ENCODE results near the gene GALNTL6. TPM values are rescaled to one million over a fixed set of nuclear protein-coding genes. Genes with fewer than 3 reads are reported as not detected.

GALNTL6 gene
- total and polyA plus RNA-seq, 2 donors (not counting 1 experiment from before 2014, with no cell fraction given): 0.99 to 1.1 TPM

- CTCF ChIA-PET: interaction anchor here (1.6 kb wide), 1 partner anchor 35 kb away, joined by 5 read pairs; no protein-coding TSS in a partner anchor
- H3K9ac ChIP-seq (ENCODE audit: low read length): no peak overlapping the region
- no CpG with 5 or more reads among the region's 4 CpGs for WGBS (ENCODE audit: insufficient coverage)
Measured at GRCh38 chr4:172978848-172979247, 1165.6 kb downstream of the GALNTL6 start.

GRCh38 chr4:172979332-172979731, 1166.1 kb downstream of the GALNTL6 start:
- H4K20me1 ChIP-seq (ENCODE audit: control insufficient read depth, insufficient read depth, low read length, poor library complexity, severe bottlenecking): no peaks in the 10 kb centered on the region
- H3K27me3 ChIP-seq (replicated peaks in 1 of 4; ENCODE audit: control extremely low read depth in 1 of 4, control insufficient read depth in 3 of 4, insufficient read depth in 4 of 4, low read length in 3 of 4): no peaks in the 10 kb centered on the region
- no peaks in the 10 kb centered on the region for H3K4me1 ChIP-seq (ENCODE audit: control insufficient read depth in 2 of 2, insufficient read depth in 2 of 2, low read length in 2 of 2)
- no peak overlapping the region for H3K4me2 ChIP-seq (replicated peaks; ENCODE audit: low read depth, low read length, poor library complexity, severe bottlenecking)
- ChIA-PET POLR2A (no interaction called here), CTCF (interaction anchor here (1.6 kb wide), 1 partner anchor 35 kb away, joined by 5 read pairs; no protein-coding TSS in a partner anchor)
- no peaks in the 10 kb centered on the region for H3K79me2 ChIP-seq (ENCODE audit: control insufficient read depth, insufficient read depth, low read length)
- Mint-ChIP-seq H3K4me3 (no peak overlapping the region), H3K9me3 (ENCODE audit: insufficient read depth) (no peaks in the 10 kb centered on the region), H3K4me1 (no peaks in the 10 kb centered on the region), H3K27me3 (peaks cover 19% of the 10 kb centered on the region), H3K27ac (no peak overlapping the region)
- H3K27ac ChIP-seq (ENCODE audit: low read length in 2 of 2): no peak overlapping the region
- TF ChIP-seq CTCF (IDR thresholded peaks at IDR 0.05): no peak
- TF ChIP-seq EZH2 (IDR thresholded peaks at IDR 0.05; ENCODE audit: borderline replicate concordance, insufficient read depth, low read depth, low read length, poor library complexity, severe bottlenecking): no peak
- no peak for ATAC-seq (ENCODE audit: low read depth)
- no peak for DNase-seq
- intact Hi-C loops (cut with micrococcal nuclease): no loop called here
- H3K9me3 ChIP-seq (ENCODE audit: control extremely low read depth in 1 of 3, control insufficient read depth in 2 of 3, insufficient read depth in 1 of 3, low read length in 2 of 3): no peaks in the 10 kb centered on the region
- no CpG with 5 or more reads among the region's 1 CpG for WGBS (ENCODE audit: insufficient coverage)
- no peak overlapping the region for H3K9ac ChIP-seq (ENCODE audit: low read length)
- H3K36me3 ChIP-seq (replicated peaks in 1 of 2; ENCODE audit: control extremely low read depth in 1 of 2, control insufficient read depth in 1 of 2, extremely low read depth in 1 of 2, insufficient read depth in 2 of 2, low read length in 1 of 2): no peaks in the 10 kb centered on the region
- H3K4me3 ChIP-seq (ENCODE audit: control extremely low read depth in 1 of 5, extremely low read depth in 1 of 5, insufficient read depth in 1 of 5, low read depth in 2 of 5, low read length in 4 of 5): no peak overlapping the region
- no peak overlapping the region for H2AFZ ChIP-seq (ENCODE audit: insufficient read depth, low read depth, low read length, poor library complexity, severe bottlenecking)

More at GRCh38 chr4:172978848-172979247, 1165.6 kb downstream of the GALNTL6 start:
- DNase-seq (no peak), ATAC-seq (ENCODE audit: low read depth) (no peak)
- Histone ChIP-seq H3K27me3 (replicated peaks in 1 of 4; ENCODE audit: control extremely low read depth in 1 of 4, control insufficient read depth in 3 of 4, insufficient read depth in 4 of 4, low read length in 3 of 4) (no peaks in the 10 kb centered on the region), H3K36me3 (replicated peaks in 1 of 2; ENCODE audit: control extremely low read depth in 1 of 2, control insufficient read depth in 1 of 2, extremely low read depth in 1 of 2, insufficient read depth in 2 of 2, low read length in 1 of 2) (no peaks in the 10 kb centered on the region), H3K9me3 (ENCODE audit: control extremely low read depth in 1 of 3, control insufficient read depth in 2 of 3, insufficient read depth in 1 of 3, low read length in 2 of 3) (no peaks in the 10 kb centered on the region), H3K4me2 (replicated peaks; ENCODE audit: low read depth, low read length, poor library complexity, severe bottlenecking) (no peak overlapping the region), H3K27ac (ENCODE audit: low read length in 2 of 2) (no peak overlapping the region), H3K4me3 (ENCODE audit: control extremely low read depth in 1 of 5, extremely low read depth in 1 of 5, insufficient read depth in 1 of 5, low read depth in 2 of 5, low read length in 4 of 5) (no peak overlapping the region), H3K79me2 (ENCODE audit: control insufficient read depth, insufficient read depth, low read length) (no peaks in the 10 kb centered on the region), H4K20me1 (ENCODE audit: control insufficient read depth, insufficient read depth, low read length, poor library complexity, severe bottlenecking) (no peaks in the 10 kb centered on the region), H3K4me1 (ENCODE audit: control insufficient read depth in 2 of 2, insufficient read depth in 2 of 2, low read length in 2 of 2) (no peaks in the 10 kb centered on the region), H2AFZ (ENCODE audit: insufficient read depth, low read depth, low read length, poor library complexity, severe bottlenecking) (no peak overlapping the region)
- no peak for TF ChIP-seq EZH2 (IDR thresholded peaks at IDR 0.05; ENCODE audit: borderline replicate concordance, insufficient read depth, low read depth, low read length, poor library complexity, severe bottlenecking)
- no peak for TF ChIP-seq CTCF (IDR thresholded peaks at IDR 0.05)
- POLR2A ChIA-PET: no interaction called here
- Mint-ChIP-seq H3K27me3 (peaks cover 19% of the 10 kb centered on the region), H3K4me3 (no peak overlapping the region), H3K27ac (no peak overlapping the region), H3K9me3 (ENCODE audit: insufficient read depth) (no peaks in the 10 kb centered on the region), H3K4me1 (no peaks in the 10 kb centered on the region)
- intact Hi-C loops (cut with micrococcal nuclease): no loop called here
